ENCODE results near the gene PDE8A.

DNA sequence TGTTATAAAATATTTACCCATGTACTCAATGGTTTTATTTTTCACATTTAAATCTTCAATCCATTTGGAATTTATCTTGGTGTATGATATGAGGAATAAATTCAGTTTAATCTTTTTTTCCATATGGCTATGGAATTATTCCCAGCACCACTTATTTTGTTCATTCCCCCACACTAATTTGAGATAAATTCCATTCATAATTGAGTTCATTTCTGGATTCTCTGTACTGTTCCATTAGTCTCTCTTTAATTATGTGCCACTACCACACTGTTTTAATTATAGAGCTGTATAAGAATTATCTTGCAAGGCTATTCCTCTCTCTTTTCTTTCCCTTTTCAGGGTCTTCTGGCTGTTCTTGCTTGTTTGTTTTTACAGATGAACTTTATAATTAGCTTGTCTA lies 34.6 kb downstream of the PDE8A start:
- TF ChIP-seq, protein P1, sequence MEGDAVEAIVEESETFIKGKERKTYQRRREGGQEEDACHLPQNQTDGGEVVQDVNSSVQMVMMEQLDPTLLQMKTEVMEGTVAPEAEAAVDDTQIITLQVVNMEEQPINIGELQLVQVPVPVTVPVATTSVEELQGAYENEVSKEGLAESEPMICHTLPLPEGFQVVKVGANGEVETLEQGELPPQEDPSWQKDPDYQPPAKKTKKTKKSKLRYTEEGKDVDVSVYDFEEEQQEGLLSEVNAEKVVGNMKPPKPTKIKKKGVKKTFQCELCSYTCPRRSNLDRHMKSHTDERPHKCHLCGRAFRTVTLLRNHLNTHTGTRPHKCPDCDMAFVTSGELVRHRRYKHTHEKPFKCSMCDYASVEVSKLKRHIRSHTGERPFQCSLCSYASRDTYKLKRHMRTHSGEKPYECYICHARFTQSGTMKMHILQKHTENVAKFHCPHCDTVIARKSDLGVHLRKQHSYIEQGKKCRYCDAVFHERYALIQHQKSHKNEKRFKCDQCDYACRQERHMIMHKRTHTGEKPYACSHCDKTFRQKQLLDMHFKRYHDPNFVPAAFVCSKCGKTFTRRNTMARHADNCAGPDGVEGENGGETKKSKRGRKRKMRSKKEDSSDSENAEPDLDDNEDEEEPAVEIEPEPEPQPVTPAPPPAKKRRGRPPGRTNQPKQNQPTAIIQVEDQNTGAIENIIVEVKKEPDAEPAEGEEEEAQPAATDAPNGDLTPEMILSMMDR (IDR thresholded peaks at IDR 0.05): no peak
- TF ChIP-seq POLR2A (IDR thresholded peaks at IDR 0.05): no peak
